ENCODE measurements around the gene SOCS6. TPM values are rescaled to one million over a fixed set of nuclear protein-coding genes. Genes with fewer than 3 reads are reported as not detected.
"Not testable (repeated sequence)": the region's sequence is repeated elsewhere in the genome, so short reads cannot be mapped to it uniquely, and the experiment has no call there.

SOCS6 gene
- total and polyA plus RNA-seq, 2 donors (not counting 1 experiment from before 2014, with no cell fraction given) = 38.6 to 44.1 TPM

DNA sequence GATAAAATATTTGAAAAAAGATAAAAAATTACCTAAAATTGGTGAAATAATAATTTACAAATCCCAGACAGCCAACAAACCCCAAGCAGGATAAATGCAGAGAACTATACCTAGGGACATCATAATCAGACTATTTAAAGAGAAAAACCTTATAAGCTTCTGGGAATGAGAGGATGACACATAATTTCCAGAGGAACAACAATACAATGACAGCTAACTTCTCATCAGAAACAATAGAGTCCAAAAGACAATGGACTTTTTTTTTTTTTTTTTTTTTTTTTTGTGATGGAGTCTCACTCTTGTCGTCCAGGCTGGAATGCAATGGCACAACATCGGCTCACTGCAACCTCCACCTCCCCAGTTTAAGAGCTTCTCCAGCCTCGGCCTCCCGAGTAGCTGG, 65.2 kb downstream of the SOCS6 start:
- H3K4me1 ChIP-seq (ENCODE audit: control insufficient read depth, extremely low read depth, insufficient read depth, low read length) = no peaks in the 10 kb centered on the region
- TF ChIP-seq, protein P1, sequence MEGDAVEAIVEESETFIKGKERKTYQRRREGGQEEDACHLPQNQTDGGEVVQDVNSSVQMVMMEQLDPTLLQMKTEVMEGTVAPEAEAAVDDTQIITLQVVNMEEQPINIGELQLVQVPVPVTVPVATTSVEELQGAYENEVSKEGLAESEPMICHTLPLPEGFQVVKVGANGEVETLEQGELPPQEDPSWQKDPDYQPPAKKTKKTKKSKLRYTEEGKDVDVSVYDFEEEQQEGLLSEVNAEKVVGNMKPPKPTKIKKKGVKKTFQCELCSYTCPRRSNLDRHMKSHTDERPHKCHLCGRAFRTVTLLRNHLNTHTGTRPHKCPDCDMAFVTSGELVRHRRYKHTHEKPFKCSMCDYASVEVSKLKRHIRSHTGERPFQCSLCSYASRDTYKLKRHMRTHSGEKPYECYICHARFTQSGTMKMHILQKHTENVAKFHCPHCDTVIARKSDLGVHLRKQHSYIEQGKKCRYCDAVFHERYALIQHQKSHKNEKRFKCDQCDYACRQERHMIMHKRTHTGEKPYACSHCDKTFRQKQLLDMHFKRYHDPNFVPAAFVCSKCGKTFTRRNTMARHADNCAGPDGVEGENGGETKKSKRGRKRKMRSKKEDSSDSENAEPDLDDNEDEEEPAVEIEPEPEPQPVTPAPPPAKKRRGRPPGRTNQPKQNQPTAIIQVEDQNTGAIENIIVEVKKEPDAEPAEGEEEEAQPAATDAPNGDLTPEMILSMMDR (conservative IDR thresholded peaks at IDR 0.05 in 1 of 2, IDR thresholded peaks at IDR 0.05 in 1 of 2; ENCODE audit: low read depth in 1 of 2, low read length in 2 of 2) = no peak
- TF ChIP-seq EZH2 (IDR thresholded peaks at IDR 0.05; ENCODE audit: low read length, missing control alignments) = no peak
- DNase-seq (ENCODE audit: low read depth in 2 of 2) = no peak

DNA sequence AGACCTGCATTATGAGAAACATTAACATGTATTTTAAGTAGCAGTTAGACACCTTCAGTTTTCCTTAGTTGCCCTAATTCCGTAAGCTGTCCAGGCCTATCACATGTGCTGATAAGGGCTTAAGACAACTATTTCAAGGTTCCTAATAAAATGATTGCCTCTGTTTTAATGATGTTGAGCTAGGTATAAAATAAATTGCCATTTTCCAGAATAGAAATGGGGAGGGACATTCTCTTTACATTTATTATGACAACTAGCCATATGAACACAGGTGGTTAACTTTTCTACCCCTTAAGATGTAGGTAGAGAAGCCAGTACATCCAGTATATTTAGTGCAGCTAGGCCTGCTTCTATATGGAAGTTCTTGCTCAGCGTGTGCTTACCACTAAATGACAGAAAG, 65.9 kb downstream of the SOCS6 start:
- no peak overlapping the region for H3K4me2 ChIP-seq (ENCODE audit: extremely low read depth, insufficient read depth, low read length)
- H3K4me3 ChIP-seq (replicated peaks in 1 of 4; ENCODE audit: control extremely low read depth in 1 of 4, insufficient read depth in 1 of 4, low read depth in 3 of 4, low read length in 4 of 4) = no peak overlapping the region
- H3K79me2 ChIP-seq (ENCODE audit: control insufficient read depth, insufficient read depth, low read length) = no peaks in the 10 kb centered on the region
- TF ChIP-seq EZH2 (IDR thresholded peaks at IDR 0.05; ENCODE audit: low read length, missing control alignments) = no peak
- TF ChIP-seq, protein P1 (conservative IDR thresholded peaks at IDR 0.05 in 1 of 2, IDR thresholded peaks at IDR 0.05 in 1 of 2; ENCODE audit: low read depth in 1 of 2, low read length in 2 of 2) = no peak
- peaks cover 5% of the 10 kb centered on the region for H3K36me3 ChIP-seq (ENCODE audit: control insufficient read depth, insufficient read depth, low read length)
- DNase-seq (ENCODE audit: low read depth in 2 of 2) = no peak
- H2AFZ ChIP-seq (ENCODE audit: low read length) = no peak overlapping the region
- H3K27ac ChIP-seq (ENCODE audit: insufficient read depth, low read length) = no peak overlapping the region
- no peaks in the 10 kb centered on the region for H4K20me1 ChIP-seq (ENCODE audit: control insufficient read depth, extremely low read depth, insufficient read depth, low read length)
- no peaks in the 10 kb centered on the region for H3K27me3 ChIP-seq (ENCODE audit: control insufficient read depth, insufficient read depth, low read length)
- H3K9ac ChIP-seq (ENCODE audit: insufficient read depth, low read length) = no peak overlapping the region
- H3K9me3 ChIP-seq (ENCODE audit: control insufficient read depth, insufficient read depth, low read depth, low read length) = no peaks in the 10 kb centered on the region
- H3K4me1 ChIP-seq (ENCODE audit: control insufficient read depth, extremely low read depth, insufficient read depth, low read length) = no peaks in the 10 kb centered on the region

More for the DNA sequence above, 65.2 kb downstream of the SOCS6 start:
- Histone ChIP-seq H3K36me3 (ENCODE audit: control insufficient read depth, insufficient read depth, low read length) (peaks cover 5% of the 10 kb centered on the region), H3K27ac (ENCODE audit: insufficient read depth, low read length) (no peak overlapping the region), H3K4me2 (ENCODE audit: extremely low read depth, insufficient read depth, low read length) (no peak overlapping the region), H3K79me2 (ENCODE audit: control insufficient read depth, insufficient read depth, low read length) (no peaks in the 10 kb centered on the region), H2AFZ (ENCODE audit: low read length) (no peak overlapping the region), H3K9me3 (ENCODE audit: control insufficient read depth, insufficient read depth, low read depth, low read length) (no peaks in the 10 kb centered on the region), H3K27me3 (ENCODE audit: control insufficient read depth, insufficient read depth, low read length) (no peaks in the 10 kb centered on the region), H3K9ac (ENCODE audit: insufficient read depth, low read length) (no peak overlapping the region), H4K20me1 (ENCODE audit: control insufficient read depth, extremely low read depth, insufficient read depth, low read length) (no peaks in the 10 kb centered on the region), H3K4me3 (replicated peaks in 1 of 4; ENCODE audit: control extremely low read depth in 1 of 4, insufficient read depth in 1 of 4, low read depth in 3 of 4, low read length in 4 of 4) (no peak overlapping the region)

DNA sequence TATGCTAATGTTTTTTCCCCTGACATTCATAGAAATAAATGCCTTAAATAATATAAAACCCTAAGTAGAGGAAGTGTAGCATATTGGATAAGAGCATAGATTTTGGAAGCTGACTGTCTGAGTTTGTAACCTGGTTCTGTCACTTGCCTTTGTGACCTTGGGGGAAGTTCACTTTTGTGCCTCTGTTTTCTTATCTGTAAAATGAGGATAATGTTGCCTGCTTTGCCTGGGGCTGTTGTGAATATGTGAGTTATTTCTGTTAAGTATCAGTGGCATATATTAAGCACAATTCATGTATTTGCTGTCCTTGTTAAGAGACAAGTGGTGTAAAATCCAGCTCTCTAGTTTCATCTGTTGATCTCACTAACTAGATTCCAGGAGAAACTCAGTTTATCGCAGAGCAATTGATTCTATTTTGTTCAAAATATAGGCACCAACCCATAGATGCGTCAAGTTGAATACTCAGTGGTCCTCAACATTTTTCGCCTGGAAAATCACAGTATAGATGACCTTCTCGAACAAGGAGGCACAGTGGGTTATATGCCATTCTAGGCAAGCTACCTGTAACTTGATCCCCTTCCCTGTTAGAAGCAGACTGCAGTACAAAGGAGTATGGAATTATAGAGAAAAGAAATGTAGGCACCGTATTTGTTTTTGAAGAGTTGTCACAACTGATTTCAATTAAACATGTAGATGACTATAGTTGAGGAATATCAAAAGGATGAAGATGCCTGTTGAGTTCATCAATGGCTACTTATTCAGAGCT, 67.0 kb downstream of the SOCS6 start:
- no peak overlapping the region for H2AFZ ChIP-seq (ENCODE audit: low read length)
- no peaks in the 10 kb centered on the region for H4K20me1 ChIP-seq (ENCODE audit: control insufficient read depth, extremely low read depth, insufficient read depth, low read length)
- H3K9ac ChIP-seq (ENCODE audit: insufficient read depth, low read length) = no peak overlapping the region
- no peak overlapping the region for H3K27ac ChIP-seq (ENCODE audit: insufficient read depth, low read length)
- H3K79me2 ChIP-seq (ENCODE audit: control insufficient read depth, insufficient read depth, low read length) = no peaks in the 10 kb centered on the region
- no peaks in the 10 kb centered on the region for H3K9me3 ChIP-seq (ENCODE audit: control insufficient read depth, insufficient read depth, low read depth, low read length)
- DNase-seq (ENCODE audit: low read depth in 2 of 2) = no peak
- no peaks in the 10 kb centered on the region for H3K27me3 ChIP-seq (ENCODE audit: control insufficient read depth, insufficient read depth, low read length)
- H3K4me1 ChIP-seq (ENCODE audit: control insufficient read depth, extremely low read depth, insufficient read depth, low read length) = no peaks in the 10 kb centered on the region
- no peak overlapping the region for H3K4me2 ChIP-seq (ENCODE audit: extremely low read depth, insufficient read depth, low read length)
- peaks cover 5% of the 10 kb centered on the region for H3K36me3 ChIP-seq (ENCODE audit: control insufficient read depth, insufficient read depth, low read length)
- TF ChIP-seq, protein P1 (conservative IDR thresholded peaks at IDR 0.05 in 1 of 2, IDR thresholded peaks at IDR 0.05 in 1 of 2; ENCODE audit: low read depth in 1 of 2, low read length in 2 of 2) = no peak
- no peak for TF ChIP-seq EZH2 (IDR thresholded peaks at IDR 0.05; ENCODE audit: low read length, missing control alignments)
- no peak overlapping the region for H3K4me3 ChIP-seq (replicated peaks in 1 of 4; ENCODE audit: control extremely low read depth in 1 of 4, insufficient read depth in 1 of 4, low read depth in 3 of 4, low read length in 4 of 4)

DNA sequence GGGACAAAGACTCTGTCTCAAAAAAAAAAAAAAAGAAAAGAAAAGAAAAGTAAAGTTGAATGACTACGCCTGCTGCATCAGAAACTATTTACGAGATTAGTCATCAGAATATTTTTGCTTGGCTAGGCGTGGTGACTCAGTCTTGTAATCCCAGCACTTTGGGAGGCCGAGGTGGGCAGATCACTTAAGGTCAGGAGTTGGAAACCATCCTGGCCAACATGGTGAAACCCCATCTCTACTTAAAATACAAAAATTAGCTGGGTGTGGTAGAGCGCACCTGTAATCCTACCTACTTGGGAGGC, 69.2 kb downstream of the SOCS6 start:
- not testable (repeated sequence) for H4K20me1 ChIP-seq (ENCODE audit: control insufficient read depth, extremely low read depth, insufficient read depth, low read length); H3K9me3 ChIP-seq (ENCODE audit: control insufficient read depth, insufficient read depth, low read depth, low read length); H3K4me1 ChIP-seq (ENCODE audit: control insufficient read depth, extremely low read depth, insufficient read depth, low read length); H3K4me2 ChIP-seq (ENCODE audit: extremely low read depth, insufficient read depth, low read length); H3K4me3 ChIP-seq (replicated peaks in 1 of 4; ENCODE audit: control extremely low read depth in 1 of 4, insufficient read depth in 1 of 4, low read depth in 3 of 4, low read length in 4 of 4); H3K79me2 ChIP-seq (ENCODE audit: control insufficient read depth, insufficient read depth, low read length); H3K36me3 ChIP-seq (ENCODE audit: control insufficient read depth, insufficient read depth, low read length); H3K9ac ChIP-seq (ENCODE audit: insufficient read depth, low read length); H3K27me3 ChIP-seq (ENCODE audit: control insufficient read depth, insufficient read depth, low read length); H2AFZ ChIP-seq (ENCODE audit: low read length)
- peak; percentile 85 to 92 for DNase-seq (ENCODE audit: low read depth in 2 of 2)
- peak overlapping the region; percentile 24 for H3K27ac ChIP-seq (ENCODE audit: insufficient read depth, low read length)
